HFF-Myc (cell line): ENCODE results near the gene SHC1.

Experiments
- DNase-seq: peaks from one replicate; pipeline ENCODE4 v3.0.0-alpha.2; 2011; ENCODE audit warnings: low read depth; ENCODE audit errors: extremely low read depth
- H3K4me3 ChIP-seq: replicated peaks from 2 replicates; pipeline ENCODE4 v1.5.1; 2011; ENCODE audit warnings: low read depth, mild to moderate bottlenecking, control low read depth, low read length
- TF ChIP-seq, protein P1 (sequence below): IDR thresholded peaks from 2 replicates; pipeline ENCODE4 v1.5.1; 2012; ENCODE audit warnings: mild to moderate bottlenecking, low read depth, low read length, control low read depth; ENCODE audit errors: missing control alignments

Gene SHC1

GRCh38 chr1:154962156-154962749, 8.3 kb downstream of the SHC1 start:
- peak overlapping the region; percentile 64 for H3K4me3 ChIP-seq
- TF ChIP-seq, protein P1, sequence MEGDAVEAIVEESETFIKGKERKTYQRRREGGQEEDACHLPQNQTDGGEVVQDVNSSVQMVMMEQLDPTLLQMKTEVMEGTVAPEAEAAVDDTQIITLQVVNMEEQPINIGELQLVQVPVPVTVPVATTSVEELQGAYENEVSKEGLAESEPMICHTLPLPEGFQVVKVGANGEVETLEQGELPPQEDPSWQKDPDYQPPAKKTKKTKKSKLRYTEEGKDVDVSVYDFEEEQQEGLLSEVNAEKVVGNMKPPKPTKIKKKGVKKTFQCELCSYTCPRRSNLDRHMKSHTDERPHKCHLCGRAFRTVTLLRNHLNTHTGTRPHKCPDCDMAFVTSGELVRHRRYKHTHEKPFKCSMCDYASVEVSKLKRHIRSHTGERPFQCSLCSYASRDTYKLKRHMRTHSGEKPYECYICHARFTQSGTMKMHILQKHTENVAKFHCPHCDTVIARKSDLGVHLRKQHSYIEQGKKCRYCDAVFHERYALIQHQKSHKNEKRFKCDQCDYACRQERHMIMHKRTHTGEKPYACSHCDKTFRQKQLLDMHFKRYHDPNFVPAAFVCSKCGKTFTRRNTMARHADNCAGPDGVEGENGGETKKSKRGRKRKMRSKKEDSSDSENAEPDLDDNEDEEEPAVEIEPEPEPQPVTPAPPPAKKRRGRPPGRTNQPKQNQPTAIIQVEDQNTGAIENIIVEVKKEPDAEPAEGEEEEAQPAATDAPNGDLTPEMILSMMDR: no peak
- DNase-seq: no peak

- no peak for DNase-seq
- H3K4me3 ChIP-seq: peak within 1 kb of the TSS; percentile 64
- TF ChIP-seq, protein P1: peak; percentile 9
Observed at GRCh38 chr1:154961207-154962155, 9.1 kb downstream of the SHC1 start, which contains the start of gene PYGO2. TSS of gene PYGO2 (minus strand) at chr1:154961782. CDS start at chr1:154961576, 206 bp downstream.

DNA sequence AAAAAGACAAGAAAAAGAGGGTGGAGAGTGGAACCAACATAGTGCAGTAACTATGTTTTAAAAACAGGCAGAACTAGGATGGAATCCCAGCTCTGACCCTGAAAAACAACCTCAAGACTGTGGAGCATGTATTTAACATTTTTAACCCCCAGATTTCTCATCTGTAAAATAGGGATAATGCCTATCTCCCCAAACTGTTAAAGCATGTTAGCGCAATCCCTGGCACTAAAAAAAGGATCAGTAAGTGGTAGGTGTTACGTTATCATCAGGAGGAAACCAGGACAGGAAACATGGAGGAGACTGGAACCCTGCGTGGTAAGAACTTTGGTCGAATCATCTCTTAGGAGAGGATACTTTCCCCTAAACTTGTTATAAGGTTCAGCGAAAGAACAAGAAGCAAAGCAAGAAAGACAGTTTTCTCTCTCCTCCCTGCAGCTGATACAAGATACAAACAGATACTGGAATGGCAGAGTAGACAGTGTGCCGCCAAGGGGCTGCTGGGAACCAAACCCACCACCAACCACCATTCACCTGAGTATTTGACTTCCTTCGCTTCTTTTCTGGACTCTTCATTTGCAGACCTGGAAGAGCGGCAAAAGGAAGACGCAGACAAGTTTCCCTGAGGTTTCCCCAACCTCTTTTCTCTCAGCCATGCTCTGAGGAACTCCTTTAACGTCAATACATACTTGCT, 10.0 kb downstream of the SHC1 start:
- H3K4me3 ChIP-seq: peak overlapping the region; percentile 64
- DNase-seq: no peak
- TF ChIP-seq, protein P1: no peak

GRCh38 chr1:154959426-154959780, 11.1 kb downstream of the SHC1 start:
- DNase-seq: no peak
- TF ChIP-seq, protein P1: no peak
- H3K4me3 ChIP-seq: no peak overlapping the region

GRCh38 chr1:154958681-154959425, 11.7 kb downstream of the SHC1 start:
- no peak overlapping the region for H3K4me3 ChIP-seq
- no peak for DNase-seq
- TF ChIP-seq, protein P1: no peak

GRCh38 chr1:154958036-154958435, 12.5 kb downstream of the SHC1 start:
- TF ChIP-seq, protein P1: no peak
- DNase-seq: no peak
- H3K4me3 ChIP-seq: no peak overlapping the region
